Thoracic aorta (tissue), 2 donors: ENCODE results near the gene TRIM33. TPM values are rescaled to one million over a fixed set of nuclear protein-coding genes. Genes with fewer than 3 reads are reported as not detected.
"Not testable (repeated sequence)": the region's sequence is repeated elsewhere in the genome, so short reads cannot be mapped to it uniquely, and the experiment has no call there.

ENCODE experiments used
- ATAC-seq: fragments of 150-250 bp; one replicate; pipeline ENCODE4 v1.8.0; 2017; ENCODE audit warnings: low read depth; ENCODE audit not compliant: insufficient number of reproducible peaks, low FRiP score
- DNase-seq: peaks from one replicate; pipeline ENCODE4 v3.0.0-alpha.2; 2020; ENCODE audit warnings: low spot score
- H3K27ac ChIP-seq, 2 donors: fragments of 200-600 bp; sonication (generic); 1 replicate in 1 of 2; 2 replicates in 1 of 2; pipeline ENCODE4 v1.5.1; 2016; ENCODE audit warnings: mild to moderate bottlenecking in 2 of 2, moderate library complexity in 2 of 2
- H3K27me3 ChIP-seq: fragments of 200-600 bp; sonication (generic); replicated peaks from 2 replicates; pipeline ENCODE4 v1.6.0; 2016; ENCODE audit warnings: mild to moderate bottlenecking; ENCODE audit not compliant: insufficient read depth
- H3K36me3 ChIP-seq: fragments of 200-600 bp; sonication (generic); one replicate; pipeline ENCODE4 v1.5.1; 2016
- H3K4me1 ChIP-seq, 2 donors: fragments of 200-600 bp; sonication (generic); 1 replicate in 1 of 2; 2 replicates in 1 of 2; pipeline versions ENCODE4 v1.5.1 to v1.6.0; 2016; ENCODE audit warnings: low read depth in 2 of 2, mild to moderate bottlenecking in 1 of 2; ENCODE audit not compliant: control insufficient read depth in 1 of 2
- H3K4me3 ChIP-seq: fragments of 200-600 bp; sonication (generic); 2 replicates; pipeline ENCODE4 v1.5.1; 2016; ENCODE audit warnings: mild to moderate bottlenecking
- H3K9me3 ChIP-seq: fragments of 200-600 bp; sonication (generic); 2 replicates; pipeline ENCODE4 v1.5.1; 2016
- total RNA-seq, 2 donors: library from RNA; depleted of rRNA; stranded (reverse); fragments of >200 nt; gene quantifications; one replicate each; pipeline versions ENCODE4 v1.1.0 to v1.2.3, GENCODE V29; 2016
- TF ChIP-seq, protein P1 (sequence below): fragments of 200-600 bp; sonication (generic); IDR thresholded peaks from one replicate; pipeline ENCODE4 v1.5.1; 2019; ENCODE audit warnings: antibody characterized with exemption

Gene TRIM33
- total RNA-seq, 2 donors from 2014 or later = 29.4 to 61.2 TPM

DNA sequence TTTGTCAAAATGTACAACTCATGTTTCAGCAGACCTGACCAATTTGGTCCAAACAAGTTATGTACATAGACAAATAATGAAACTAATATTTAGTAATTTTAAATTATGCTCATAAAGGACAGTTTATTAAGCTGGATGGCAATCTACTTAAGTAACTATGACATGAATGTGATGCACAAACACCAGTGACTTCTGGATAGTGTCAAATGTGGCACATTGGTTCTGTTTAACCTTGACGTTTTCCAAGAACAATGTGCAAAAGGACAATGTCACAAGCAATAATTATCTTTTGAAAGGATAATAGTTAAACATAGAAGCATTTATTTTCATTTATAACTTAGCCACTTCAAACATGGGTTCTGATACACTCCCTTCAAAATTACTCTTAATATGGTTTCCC, 80.0 kb downstream of the TRIM33 start:
- Histone ChIP-seq H3K27ac (no peak overlapping the region), H3K9me3 (no peaks in the 10 kb centered on the region), H3K4me1 (no peaks in the 10 kb centered on the region), H3K27me3 (no peaks in the 10 kb centered on the region), H3K36me3 (peaks cover 3% of the 10 kb centered on the region), H3K4me3 (no peak overlapping the region)
- no peak for DNase-seq
- TF ChIP-seq, protein P1, sequence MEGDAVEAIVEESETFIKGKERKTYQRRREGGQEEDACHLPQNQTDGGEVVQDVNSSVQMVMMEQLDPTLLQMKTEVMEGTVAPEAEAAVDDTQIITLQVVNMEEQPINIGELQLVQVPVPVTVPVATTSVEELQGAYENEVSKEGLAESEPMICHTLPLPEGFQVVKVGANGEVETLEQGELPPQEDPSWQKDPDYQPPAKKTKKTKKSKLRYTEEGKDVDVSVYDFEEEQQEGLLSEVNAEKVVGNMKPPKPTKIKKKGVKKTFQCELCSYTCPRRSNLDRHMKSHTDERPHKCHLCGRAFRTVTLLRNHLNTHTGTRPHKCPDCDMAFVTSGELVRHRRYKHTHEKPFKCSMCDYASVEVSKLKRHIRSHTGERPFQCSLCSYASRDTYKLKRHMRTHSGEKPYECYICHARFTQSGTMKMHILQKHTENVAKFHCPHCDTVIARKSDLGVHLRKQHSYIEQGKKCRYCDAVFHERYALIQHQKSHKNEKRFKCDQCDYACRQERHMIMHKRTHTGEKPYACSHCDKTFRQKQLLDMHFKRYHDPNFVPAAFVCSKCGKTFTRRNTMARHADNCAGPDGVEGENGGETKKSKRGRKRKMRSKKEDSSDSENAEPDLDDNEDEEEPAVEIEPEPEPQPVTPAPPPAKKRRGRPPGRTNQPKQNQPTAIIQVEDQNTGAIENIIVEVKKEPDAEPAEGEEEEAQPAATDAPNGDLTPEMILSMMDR = no peak
- ATAC-seq = no peak

DNA sequence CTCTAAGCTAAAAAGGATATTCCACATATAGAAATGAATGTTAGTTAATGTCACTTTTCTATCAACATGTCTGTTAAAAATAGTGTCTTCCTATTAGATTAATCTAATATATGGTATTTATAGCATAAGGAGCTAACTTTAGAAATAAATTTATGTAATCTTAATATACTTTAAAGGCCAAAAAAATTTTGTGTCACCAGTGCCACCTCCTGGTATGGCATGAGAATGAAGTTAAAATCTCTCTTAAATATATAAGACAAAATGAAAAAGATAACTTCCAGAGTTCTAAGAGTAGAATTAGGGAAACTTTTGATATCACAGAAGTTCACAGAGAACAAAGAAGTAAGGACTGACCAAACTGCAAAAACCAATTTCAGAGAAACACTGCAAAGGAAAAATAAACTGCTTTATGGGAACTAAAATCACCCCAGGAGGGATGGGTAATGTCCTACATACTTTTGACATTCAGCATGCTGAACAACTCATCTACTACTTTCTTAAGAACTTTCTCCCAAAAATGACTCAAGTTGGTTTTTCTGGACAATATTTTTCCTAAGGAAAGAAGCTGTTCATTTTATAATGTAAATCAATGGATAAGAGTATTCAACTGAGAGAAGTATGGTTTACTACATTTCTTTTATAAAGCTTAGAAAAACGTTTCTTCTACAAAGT, 82.8 kb downstream of the TRIM33 start:
- Histone ChIP-seq H3K36me3 (peaks cover 10% of the 10 kb centered on the region), H3K4me1 (no peaks in the 10 kb centered on the region), H3K9me3 (no peaks in the 10 kb centered on the region), H3K27ac (no peak overlapping the region), H3K4me3 (no peak overlapping the region), H3K27me3 (no peaks in the 10 kb centered on the region)
- DNase-seq (no peak), ATAC-seq (no peak)
- TF ChIP-seq, protein P1 = peak; percentile 38

DNA sequence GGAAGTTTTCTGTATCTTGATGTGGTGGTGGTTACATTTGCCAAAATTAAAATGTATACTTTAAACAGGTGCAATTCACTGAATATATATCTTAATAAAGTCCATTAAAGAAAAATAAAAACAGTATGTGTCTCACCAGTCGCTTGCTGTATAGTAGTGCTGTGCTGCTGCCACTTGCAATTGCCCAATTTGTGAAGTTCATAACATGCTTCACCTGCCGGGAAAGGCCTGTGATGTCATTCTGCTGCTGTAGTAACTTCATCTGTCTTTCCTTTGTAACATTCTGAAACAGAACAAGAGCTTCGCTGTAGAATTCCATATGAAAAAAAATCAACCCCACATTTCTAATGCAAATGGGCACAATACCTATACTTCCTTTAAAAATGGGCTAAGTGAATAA, 83.4 kb downstream of the TRIM33 start:
- no peak overlapping the region for H3K27ac ChIP-seq
- no peaks in the 10 kb centered on the region for H3K27me3 ChIP-seq
- H3K4me3 ChIP-seq = no peak overlapping the region
- TF ChIP-seq, protein P1 = no peak
- DNase-seq (no peak), ATAC-seq (no peak)
- H3K36me3 ChIP-seq = peaks cover 10% of the 10 kb centered on the region
- H3K9me3 ChIP-seq = no peaks in the 10 kb centered on the region
- H3K4me1 ChIP-seq = no peaks in the 10 kb centered on the region

DNA sequence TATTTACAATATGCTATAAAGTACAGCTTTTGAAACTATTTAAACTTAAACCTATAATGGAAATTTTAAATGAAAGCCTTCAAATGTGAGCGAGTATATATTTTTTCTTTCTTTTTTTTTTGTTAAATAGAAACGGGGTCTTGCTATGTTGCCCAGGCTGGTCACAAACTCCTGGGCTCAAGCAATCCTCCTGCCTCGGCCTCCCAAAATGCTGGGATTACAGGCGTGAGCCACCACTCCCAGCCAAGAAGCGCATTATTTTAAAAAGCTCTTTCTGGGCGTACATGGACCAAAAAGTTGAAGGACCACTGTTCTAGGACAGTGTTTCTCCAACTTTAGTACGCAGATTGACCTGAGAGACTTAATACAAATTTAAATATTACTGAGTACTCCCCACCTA, 87.5 kb downstream of the TRIM33 start:
- TF ChIP-seq, protein P1 = no peak
- Histone ChIP-seq H3K27ac (no peak overlapping the region), H3K4me1 (no peaks in the 10 kb centered on the region), H3K4me3 (no peak overlapping the region), H3K36me3 (peaks cover 13% of the 10 kb centered on the region), H3K9me3 (no peaks in the 10 kb centered on the region), H3K27me3 (no peaks in the 10 kb centered on the region)
- DNase-seq (no peak), ATAC-seq (no peak)

DNA sequence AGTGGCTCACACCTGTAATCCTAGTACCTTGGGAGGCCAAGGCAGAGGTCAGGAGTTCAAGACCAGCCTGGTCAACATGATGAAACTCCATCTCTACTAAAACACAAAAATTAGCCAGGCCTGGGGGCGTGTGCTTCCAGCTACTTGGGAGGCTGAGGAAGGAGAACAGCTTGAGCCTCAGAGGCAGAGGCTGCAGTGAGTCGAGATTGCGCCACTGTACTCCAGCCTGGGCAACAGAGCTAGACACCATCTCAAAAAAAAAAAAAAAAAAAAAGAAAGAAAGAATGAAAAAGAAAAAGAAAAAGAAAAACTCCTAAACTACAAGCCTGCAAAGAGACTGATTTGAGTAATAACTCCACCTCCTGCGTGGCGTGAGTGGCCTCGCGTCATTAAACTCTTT, 92.1 kb downstream of the TRIM33 start:
- not testable (repeated sequence) for ATAC-seq, DNase-seq, H3K27me3 ChIP-seq, H3K27ac ChIP-seq, H3K4me3 ChIP-seq, H3K4me1 ChIP-seq, H3K9me3 ChIP-seq
- H3K36me3 ChIP-seq = peaks cover 14% of the 10 kb centered on the region

DNA sequence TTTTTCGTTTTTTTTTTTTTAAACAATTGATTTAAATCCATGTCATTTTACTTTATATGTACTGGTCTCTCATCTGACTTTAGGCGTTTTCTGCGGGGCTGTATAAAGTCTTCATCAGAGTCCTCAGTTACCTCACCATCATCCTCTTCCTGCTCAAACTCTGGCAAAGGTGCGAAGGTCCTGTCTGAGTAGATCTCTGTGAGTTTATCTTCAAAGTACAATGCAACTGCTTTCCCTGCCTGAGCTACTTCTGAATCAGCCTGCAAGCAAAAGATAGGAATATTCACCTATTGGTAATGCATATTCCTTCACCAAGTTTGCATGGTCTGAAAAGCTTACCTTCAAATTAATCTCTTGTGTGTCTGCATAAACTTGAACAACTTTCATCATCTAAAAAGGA, 113.4 kb downstream of the TRIM33 start:
- H3K36me3 ChIP-seq = peaks cover 23% of the 10 kb centered on the region
- H3K4me3 ChIP-seq = no peak overlapping the region
- H3K27ac ChIP-seq = no peak overlapping the region
- H3K4me1 ChIP-seq = no peaks in the 10 kb centered on the region
- no peak for ATAC-seq
- H3K27me3 ChIP-seq = no peaks in the 10 kb centered on the region
- TF ChIP-seq, protein P1 = no peak
- H3K9me3 ChIP-seq = no peaks in the 10 kb centered on the region
- no peak for DNase-seq
